ENCODE measurements around the gene KLRF1.
A peak's percentile ranks its signal among the peaks of the same experiment; 100 is the strongest.

Gene KLRF1

DNA sequence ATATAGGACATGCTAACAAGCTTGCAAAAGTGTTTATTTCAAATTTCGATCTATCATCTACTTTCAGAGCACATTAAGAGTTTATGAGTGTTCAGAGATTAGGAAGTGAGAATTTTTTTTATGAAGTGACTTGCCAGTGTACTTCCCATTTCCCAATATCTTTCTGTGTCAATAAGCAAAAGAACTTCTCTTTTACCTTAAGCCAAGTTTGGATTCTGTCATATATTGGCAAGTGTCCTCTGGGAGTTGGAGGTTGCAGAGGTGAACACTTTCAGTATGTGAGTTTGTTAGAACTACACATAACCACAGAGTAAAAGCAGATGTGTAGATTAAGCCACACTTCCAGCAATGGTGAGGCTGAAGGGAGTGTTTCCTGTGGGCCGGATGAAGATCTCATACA is 16.6 kb upstream of the KLRF1 start:
- Mint-ChIP-seq H3K36me3 (ENCODE audit: low read depth) (no peaks in the 10 kb centered on the region), H3K9me3 (no peaks in the 10 kb centered on the region), H3K4me1 (peaks cover 4% of the 10 kb centered on the region), H3K27me3 (ENCODE audit: low read depth) (no peaks in the 10 kb centered on the region), H3K4me3 (no peak overlapping the region), H3K27ac (no peak overlapping the region)
- TF ChIP-seq, protein P1, sequence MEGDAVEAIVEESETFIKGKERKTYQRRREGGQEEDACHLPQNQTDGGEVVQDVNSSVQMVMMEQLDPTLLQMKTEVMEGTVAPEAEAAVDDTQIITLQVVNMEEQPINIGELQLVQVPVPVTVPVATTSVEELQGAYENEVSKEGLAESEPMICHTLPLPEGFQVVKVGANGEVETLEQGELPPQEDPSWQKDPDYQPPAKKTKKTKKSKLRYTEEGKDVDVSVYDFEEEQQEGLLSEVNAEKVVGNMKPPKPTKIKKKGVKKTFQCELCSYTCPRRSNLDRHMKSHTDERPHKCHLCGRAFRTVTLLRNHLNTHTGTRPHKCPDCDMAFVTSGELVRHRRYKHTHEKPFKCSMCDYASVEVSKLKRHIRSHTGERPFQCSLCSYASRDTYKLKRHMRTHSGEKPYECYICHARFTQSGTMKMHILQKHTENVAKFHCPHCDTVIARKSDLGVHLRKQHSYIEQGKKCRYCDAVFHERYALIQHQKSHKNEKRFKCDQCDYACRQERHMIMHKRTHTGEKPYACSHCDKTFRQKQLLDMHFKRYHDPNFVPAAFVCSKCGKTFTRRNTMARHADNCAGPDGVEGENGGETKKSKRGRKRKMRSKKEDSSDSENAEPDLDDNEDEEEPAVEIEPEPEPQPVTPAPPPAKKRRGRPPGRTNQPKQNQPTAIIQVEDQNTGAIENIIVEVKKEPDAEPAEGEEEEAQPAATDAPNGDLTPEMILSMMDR (IDR thresholded peaks at IDR 0.05; ENCODE audit: unreplicated experiment in 3 of 3): no peak

DNA sequence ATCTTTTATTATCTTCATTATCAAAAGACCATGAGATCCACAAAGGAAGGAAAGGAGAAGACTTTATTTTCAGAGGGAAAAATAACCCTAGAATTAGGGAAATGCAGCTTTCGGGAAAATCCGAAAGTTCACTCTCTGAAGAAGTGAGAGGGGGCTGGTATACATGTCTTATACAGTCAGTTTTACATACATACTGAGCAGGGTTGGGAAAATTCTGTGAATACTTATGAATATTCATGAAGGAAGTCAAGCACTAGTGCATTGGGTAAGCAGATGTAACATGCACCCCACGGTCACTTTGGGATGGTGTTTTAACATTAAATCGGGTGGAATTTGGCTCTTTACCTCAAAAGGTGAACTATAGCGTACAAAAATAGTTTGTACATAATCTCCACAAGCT is 15.7 kb upstream of the KLRF1 start:
- no peak overlapping the region for H3K4me3 Mint-ChIP-seq
- TF ChIP-seq, protein P1 (IDR thresholded peaks at IDR 0.05; ENCODE audit: unreplicated experiment in 3 of 3): no peak
- peaks cover 4% of the 10 kb centered on the region for H3K4me1 Mint-ChIP-seq
- no peaks in the 10 kb centered on the region for H3K27me3 Mint-ChIP-seq (ENCODE audit: low read depth)
- no peak overlapping the region for H3K27ac Mint-ChIP-seq
- no peaks in the 10 kb centered on the region for H3K36me3 Mint-ChIP-seq (ENCODE audit: low read depth)
- H3K9me3 Mint-ChIP-seq: no peaks in the 10 kb centered on the region

GRCh38 chr12:9813821-9814798 is 13.2 kb upstream of the KLRF1 start:
- H3K4me3 Mint-ChIP-seq: no peak overlapping the region
- TF ChIP-seq, protein P1 (IDR thresholded peaks at IDR 0.05; ENCODE audit: unreplicated experiment in 3 of 3): peak; percentile 16 to 48 (median 37)
- no peaks in the 10 kb centered on the region for H3K9me3 Mint-ChIP-seq
- H3K4me1 Mint-ChIP-seq: peaks cover 4% of the 10 kb centered on the region
- peaks cover 3% of the 10 kb centered on the region for H3K27me3 Mint-ChIP-seq (ENCODE audit: low read depth)
- no peak overlapping the region for H3K27ac Mint-ChIP-seq
- H3K36me3 Mint-ChIP-seq (ENCODE audit: low read depth): no peaks in the 10 kb centered on the region

- Mint-ChIP-seq H3K27ac (no peak overlapping the region), H3K9me3 (no peaks in the 10 kb centered on the region), H3K4me1 (no peaks in the 10 kb centered on the region), H3K27me3 (ENCODE audit: low read depth) (peaks cover 3% of the 10 kb centered on the region), H3K4me3 (no peak overlapping the region), H3K36me3 (ENCODE audit: low read depth) (no peaks in the 10 kb centered on the region)
- TF ChIP-seq, protein P1 (IDR thresholded peaks at IDR 0.05; ENCODE audit: unreplicated experiment in 3 of 3): no peak
These were observed 6.9 kb upstream of the KLRF1 start for GRCh38 chr12:9820281-9820930.

- no peak overlapping the region for H3K27ac Mint-ChIP-seq
- H3K4me3 Mint-ChIP-seq: no peak overlapping the region
- TF ChIP-seq, protein P1 (IDR thresholded peaks at IDR 0.05; ENCODE audit: unreplicated experiment in 3 of 3): no peak
- no peaks in the 10 kb centered on the region for H3K9me3 Mint-ChIP-seq
- H3K27me3 Mint-ChIP-seq (ENCODE audit: low read depth): peaks cover 7% of the 10 kb centered on the region
- H3K36me3 Mint-ChIP-seq (ENCODE audit: low read depth): no peaks in the 10 kb centered on the region
- H3K4me1 Mint-ChIP-seq: no peaks in the 10 kb centered on the region
These were observed 2.2 kb downstream of the KLRF1 start for GRCh38 chr12:9829483-9829882.

Data from nephron (organoid).